ENCODE results near the gene PRKN. TPM values are rescaled to one million over a fixed set of nuclear protein-coding genes. Genes with fewer than 3 reads are reported as not detected.

PRKN gene
- total RNA-seq, 2 donors from 2014 or later, result 3.3 to 4.8 TPM

DNA sequence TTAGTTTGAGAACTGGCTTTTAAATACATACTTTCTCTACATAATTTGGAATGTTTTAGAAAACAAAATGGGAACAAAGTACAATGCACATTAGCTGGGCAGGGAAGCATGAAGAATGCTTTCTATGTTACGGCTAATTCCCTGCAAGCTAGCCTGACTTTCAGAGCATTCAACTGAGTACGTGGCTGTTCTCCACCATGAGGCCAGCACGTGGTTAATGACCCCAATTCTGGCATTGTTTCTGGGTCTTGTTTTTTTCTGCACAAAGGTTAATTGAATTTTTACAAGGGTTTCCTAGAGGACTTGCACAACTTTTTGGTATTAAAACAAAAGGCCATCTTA lies 1245.1 kb downstream of the PRKN start:
- H3K9ac ChIP-seq (ENCODE audit: extremely low read depth, low read length, poor library complexity, severe bottlenecking), result no peak overlapping the region
- Mint-ChIP-seq H3K27ac (no peak overlapping the region), H3K27me3 (ENCODE audit: insufficient read depth) (peaks cover 4% of the 10 kb centered on the region), H3K9me3 (no peaks in the 10 kb centered on the region), H3K4me1 (no peaks in the 10 kb centered on the region), H3K4me3 (no peak overlapping the region), H3K36me3 (ENCODE audit: low read depth) (no peaks in the 10 kb centered on the region)
- H3K36me3 ChIP-seq (ENCODE audit: control insufficient read depth, insufficient read depth, low read length), result no peaks in the 10 kb centered on the region
- H3K4me3 ChIP-seq (ENCODE audit: low read length), result no peak overlapping the region
- no peaks in the 10 kb centered on the region for H3K9me3 ChIP-seq (ENCODE audit: control insufficient read depth, low read length)
- no peak for DNase-seq
- no peaks in the 10 kb centered on the region for H3K4me1 ChIP-seq (ENCODE audit: control insufficient read depth, insufficient read depth, low read length)
- WGBS, 2 experiments (ENCODE audit: insufficient coverage in 1 of 2, insufficient read length in 1 of 2), result 68 to 78% methylated on average over 3 of the region's 3 CpGs
- TF ChIP-seq, protein P1, sequence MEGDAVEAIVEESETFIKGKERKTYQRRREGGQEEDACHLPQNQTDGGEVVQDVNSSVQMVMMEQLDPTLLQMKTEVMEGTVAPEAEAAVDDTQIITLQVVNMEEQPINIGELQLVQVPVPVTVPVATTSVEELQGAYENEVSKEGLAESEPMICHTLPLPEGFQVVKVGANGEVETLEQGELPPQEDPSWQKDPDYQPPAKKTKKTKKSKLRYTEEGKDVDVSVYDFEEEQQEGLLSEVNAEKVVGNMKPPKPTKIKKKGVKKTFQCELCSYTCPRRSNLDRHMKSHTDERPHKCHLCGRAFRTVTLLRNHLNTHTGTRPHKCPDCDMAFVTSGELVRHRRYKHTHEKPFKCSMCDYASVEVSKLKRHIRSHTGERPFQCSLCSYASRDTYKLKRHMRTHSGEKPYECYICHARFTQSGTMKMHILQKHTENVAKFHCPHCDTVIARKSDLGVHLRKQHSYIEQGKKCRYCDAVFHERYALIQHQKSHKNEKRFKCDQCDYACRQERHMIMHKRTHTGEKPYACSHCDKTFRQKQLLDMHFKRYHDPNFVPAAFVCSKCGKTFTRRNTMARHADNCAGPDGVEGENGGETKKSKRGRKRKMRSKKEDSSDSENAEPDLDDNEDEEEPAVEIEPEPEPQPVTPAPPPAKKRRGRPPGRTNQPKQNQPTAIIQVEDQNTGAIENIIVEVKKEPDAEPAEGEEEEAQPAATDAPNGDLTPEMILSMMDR (conservative IDR thresholded peaks at IDR 0.05), result no peak
- H3K27ac ChIP-seq (ENCODE audit: low read depth, low read length), result no peak overlapping the region
- no peaks in the 10 kb centered on the region for H3K27me3 ChIP-seq (ENCODE audit: control insufficient read depth, insufficient read depth, low read length, poor library complexity, severe bottlenecking)

DNA sequence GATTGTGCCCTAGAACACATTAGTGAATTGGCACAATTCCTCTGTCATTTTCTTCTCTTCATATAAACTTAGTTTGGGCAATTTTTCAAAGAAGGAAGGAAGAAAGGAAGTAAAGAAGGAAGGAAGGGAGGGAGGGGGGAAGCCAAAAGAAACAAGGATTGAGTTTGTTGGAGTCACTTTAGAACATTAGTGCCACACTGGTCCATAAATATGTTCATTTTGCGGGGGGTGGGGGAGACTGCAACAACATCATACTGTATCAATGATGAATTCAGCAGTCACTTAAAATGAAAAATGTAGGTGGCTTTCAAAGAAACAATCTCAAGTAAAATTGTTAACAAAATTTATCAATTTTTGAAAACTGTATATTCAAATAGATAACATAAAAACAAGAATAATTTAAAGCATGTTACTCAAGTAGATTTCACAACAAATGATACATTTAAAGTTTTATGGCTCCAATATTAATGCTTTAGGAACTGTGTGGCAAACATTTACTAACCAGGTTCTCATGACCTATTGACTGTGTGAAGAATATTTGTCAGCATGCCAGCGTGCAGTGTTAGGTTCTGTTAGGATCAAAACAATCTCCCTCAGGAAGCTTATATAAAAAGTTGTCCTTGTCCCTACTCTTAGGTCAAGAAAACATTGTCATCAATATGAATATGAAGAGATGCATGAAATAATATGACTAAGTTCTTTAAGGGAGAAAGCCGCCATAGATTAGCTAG lies 1245.6 kb downstream of the PRKN start:
- Mint-ChIP-seq H3K27ac (no peak overlapping the region), H3K4me3 (no peak overlapping the region), H3K4me1 (no peaks in the 10 kb centered on the region), H3K27me3 (ENCODE audit: insufficient read depth) (peaks cover 4% of the 10 kb centered on the region), H3K36me3 (ENCODE audit: low read depth) (no peaks in the 10 kb centered on the region), H3K9me3 (no peaks in the 10 kb centered on the region)
- Histone ChIP-seq H3K27ac (ENCODE audit: low read depth, low read length) (no peak overlapping the region), H3K4me3 (ENCODE audit: low read length) (no peak overlapping the region), H3K36me3 (ENCODE audit: control insufficient read depth, insufficient read depth, low read length) (no peaks in the 10 kb centered on the region), H3K9me3 (ENCODE audit: control insufficient read depth, low read length) (no peaks in the 10 kb centered on the region), H3K9ac (ENCODE audit: extremely low read depth, low read length, poor library complexity, severe bottlenecking) (no peak overlapping the region), H3K27me3 (ENCODE audit: control insufficient read depth, insufficient read depth, low read length, poor library complexity, severe bottlenecking) (no peaks in the 10 kb centered on the region), H3K4me1 (ENCODE audit: control insufficient read depth, insufficient read depth, low read length) (no peaks in the 10 kb centered on the region)
- WGBS, 2 experiments (ENCODE audit: insufficient coverage in 1 of 2, insufficient read length in 1 of 2), result 87 to 100% methylated on average over 1 to 3 of the region's 3 CpGs
- no peak for DNase-seq
- TF ChIP-seq, protein P1 (conservative IDR thresholded peaks at IDR 0.05), result no peak

DNA sequence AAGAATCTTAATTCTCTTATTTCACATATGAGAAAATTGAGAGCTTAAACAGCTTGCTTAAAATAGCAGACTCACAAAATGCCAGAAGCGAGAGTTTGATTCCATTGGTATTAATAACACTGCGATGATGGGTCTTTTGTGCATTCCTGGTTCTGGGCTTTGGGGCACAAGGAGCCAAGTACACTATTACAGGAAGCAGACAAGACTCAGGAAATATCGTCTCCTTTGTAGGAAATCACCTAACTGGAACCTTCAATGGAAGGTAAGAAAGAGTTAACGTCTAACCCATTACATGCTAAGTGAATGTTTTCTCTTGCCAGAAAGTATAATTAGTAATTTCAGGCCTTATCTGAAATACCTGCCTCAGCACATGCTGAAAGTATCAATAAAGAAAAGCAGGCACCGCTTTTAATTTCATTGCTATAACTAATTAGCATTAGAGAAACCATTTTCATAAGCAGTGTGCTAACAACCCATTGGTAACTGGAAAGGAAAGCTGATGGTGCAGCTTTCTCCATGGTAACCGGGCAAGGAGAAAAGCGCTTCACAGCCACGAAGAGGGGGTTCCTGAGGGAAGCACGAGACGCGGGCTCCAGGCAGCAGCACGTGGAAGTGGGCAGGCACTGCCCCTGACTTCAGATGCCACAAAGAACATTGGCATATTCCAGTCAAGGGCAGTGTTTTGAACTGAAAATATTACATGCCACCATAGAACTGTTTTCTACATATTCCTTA lies 1247.0 kb downstream of the PRKN start:
- WGBS, 2 experiments (ENCODE audit: insufficient coverage in 1 of 2, insufficient read length in 1 of 2), result 90 to 95% methylated on average over 10 to 12 of the region's 12 CpGs
- Mint-ChIP-seq H3K27ac (no peak overlapping the region), H3K9me3 (no peaks in the 10 kb centered on the region), H3K4me1 (no peaks in the 10 kb centered on the region), H3K27me3 (ENCODE audit: insufficient read depth) (peaks cover 4% of the 10 kb centered on the region), H3K4me3 (no peak overlapping the region), H3K36me3 (ENCODE audit: low read depth) (no peaks in the 10 kb centered on the region)
- no peak overlapping the region for H3K27ac ChIP-seq (ENCODE audit: low read depth, low read length)
- no peak overlapping the region for H3K9ac ChIP-seq (ENCODE audit: extremely low read depth, low read length, poor library complexity, severe bottlenecking)
- TF ChIP-seq, protein P1 (conservative IDR thresholded peaks at IDR 0.05), result no peak
- H3K36me3 ChIP-seq (ENCODE audit: control insufficient read depth, insufficient read depth, low read length), result no peaks in the 10 kb centered on the region
- no peaks in the 10 kb centered on the region for H3K9me3 ChIP-seq (ENCODE audit: control insufficient read depth, low read length)
- no peak overlapping the region for H3K4me3 ChIP-seq (ENCODE audit: low read length)
- no peaks in the 10 kb centered on the region for H3K4me1 ChIP-seq (ENCODE audit: control insufficient read depth, insufficient read depth, low read length)
- no peak for DNase-seq
- H3K27me3 ChIP-seq (ENCODE audit: control insufficient read depth, insufficient read depth, low read length, poor library complexity, severe bottlenecking), result no peaks in the 10 kb centered on the region

All from endodermal cell (in vitro differentiated cells).